Stromal cell of bone marrow (primary cell): Measurements from ENCODE around the gene NMNAT2.
"Not testable (repeated sequence)": the region's sequence is repeated elsewhere in the genome, so short reads cannot be mapped to it uniquely, and the experiment has no call there.

ENCODE experiments used
- DNase-seq: peaks from one replicate; pipeline ENCODE4 v3.0.0-alpha.2; 2012; ENCODE audit warnings: low read depth

Gene NMNAT2

DNA sequence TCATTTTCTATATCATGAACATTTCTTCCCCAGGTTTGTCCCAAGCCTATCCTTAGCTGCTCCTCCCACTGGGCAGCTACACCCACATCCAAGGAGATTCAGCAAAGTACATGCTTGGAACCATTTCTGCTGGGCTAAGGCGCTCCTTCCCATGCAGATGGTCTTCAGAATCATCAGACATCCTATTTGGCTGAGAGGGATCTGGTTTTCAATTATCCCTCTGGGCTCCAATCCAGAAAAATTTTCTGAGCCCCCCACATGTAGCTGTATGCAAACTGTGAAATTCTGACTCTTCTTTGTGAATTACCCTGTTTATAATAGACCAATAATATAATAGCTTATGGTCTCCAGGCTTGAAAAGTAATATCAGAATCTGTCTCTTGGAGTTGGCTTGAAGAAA is 132.9 kb downstream of the NMNAT2 start:
- no peak for DNase-seq

DNA sequence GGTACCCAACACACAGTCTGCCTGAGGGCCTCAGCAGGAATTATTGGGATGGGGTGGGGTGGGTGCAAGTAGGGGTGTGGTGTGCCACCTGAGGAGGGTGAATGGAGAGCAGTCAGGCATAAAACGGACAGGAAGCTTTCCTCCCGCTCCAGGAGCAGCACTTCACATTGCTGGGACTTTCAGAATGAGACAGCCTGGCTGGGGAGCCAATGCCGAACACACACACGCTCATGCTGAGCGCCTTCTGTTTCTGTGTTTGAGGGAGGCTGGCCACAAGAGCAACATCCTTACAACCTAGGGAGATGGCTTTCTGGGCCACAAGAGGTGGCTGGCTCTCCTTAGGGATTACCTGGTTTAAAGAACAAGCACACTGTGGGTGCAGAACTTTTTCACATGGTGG is 134.1 kb downstream of the NMNAT2 start:
- no peak for DNase-seq

DNA sequence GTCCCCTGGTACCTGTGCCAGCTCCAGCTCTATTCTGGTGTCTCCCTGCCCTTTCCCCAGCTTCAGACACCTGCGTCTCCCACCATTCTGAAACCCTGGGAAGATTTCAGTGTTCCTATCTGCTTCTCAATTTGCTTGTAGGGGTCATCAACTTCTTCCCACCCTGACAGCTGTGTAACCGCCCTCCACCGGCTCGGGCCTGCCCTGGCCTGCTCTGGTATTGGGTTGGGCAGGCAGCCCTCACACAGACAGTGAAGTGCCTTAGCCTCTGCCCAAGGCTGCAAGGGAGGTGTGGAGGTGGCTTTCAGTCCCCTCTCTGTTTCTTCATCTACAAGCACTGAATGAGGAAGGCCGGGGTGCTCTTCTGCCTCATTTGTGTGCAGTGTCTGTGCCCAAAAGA is 134.9 kb downstream of the NMNAT2 start:
- DNase-seq = no peak

DNA sequence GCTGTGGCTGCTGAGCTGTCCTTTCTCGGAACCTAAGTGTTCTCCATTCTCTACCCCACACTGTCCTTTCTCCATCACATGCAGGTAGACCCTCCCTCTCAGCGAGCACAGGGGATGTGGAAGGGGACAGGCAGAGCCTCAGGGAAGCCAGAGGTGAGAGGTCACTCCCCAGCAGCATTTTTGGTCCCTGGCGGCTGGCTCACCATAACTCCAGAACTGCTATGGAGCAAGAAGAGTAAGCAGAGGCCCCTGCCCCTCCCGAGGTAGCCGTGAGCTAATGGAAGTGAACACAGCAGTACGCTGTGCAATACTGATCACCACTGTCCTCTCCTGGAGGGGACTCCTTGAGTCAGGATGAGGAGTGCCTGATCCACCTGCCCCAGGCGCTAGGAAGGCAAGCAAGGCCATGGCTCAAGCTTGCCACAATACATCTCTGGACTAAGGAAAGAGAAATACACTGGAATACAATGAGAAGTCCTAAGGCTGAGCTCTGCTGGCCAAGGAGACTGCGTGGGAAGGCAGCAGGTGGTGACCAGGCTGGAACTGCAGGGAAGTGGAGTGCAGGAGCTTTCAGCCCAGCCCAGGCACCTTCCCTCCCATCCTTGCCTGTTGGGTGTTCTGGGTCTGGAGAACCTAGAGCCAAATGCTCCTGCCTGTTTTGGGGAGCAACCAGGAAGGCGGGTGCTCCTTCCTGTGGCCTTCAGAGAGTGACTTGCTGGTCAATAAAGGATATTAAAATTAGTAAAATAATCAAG is 135.9 kb downstream of the NMNAT2 start:
- no peak for DNase-seq

DNA sequence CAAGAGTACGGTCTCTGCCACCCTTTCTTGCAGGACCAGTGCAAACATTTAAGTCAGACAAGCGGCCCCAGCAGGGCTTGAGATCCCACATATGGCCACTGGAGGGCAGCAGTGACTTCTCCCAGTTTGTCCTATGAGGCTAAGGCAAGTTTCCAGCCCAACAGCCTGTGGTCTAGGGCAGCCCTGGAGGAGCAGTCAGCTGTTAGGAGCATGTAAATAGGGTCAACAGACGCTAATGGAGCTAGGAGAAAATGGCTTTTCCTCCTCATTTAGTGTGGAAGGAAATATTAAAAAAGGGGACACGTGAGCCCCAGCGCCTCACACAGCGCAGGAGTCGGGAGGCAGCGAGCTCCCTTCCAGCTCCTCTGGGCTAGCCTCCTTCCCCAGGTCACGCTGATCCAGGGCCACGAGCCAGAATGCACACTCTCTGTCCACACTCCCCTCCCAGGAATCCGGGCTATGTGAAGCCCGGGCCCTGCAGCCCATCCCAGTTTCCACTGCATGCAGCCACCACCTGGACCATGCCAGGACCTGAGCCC is 136.6 kb downstream of the NMNAT2 start:
- peak; percentile 90 for DNase-seq

DNA sequence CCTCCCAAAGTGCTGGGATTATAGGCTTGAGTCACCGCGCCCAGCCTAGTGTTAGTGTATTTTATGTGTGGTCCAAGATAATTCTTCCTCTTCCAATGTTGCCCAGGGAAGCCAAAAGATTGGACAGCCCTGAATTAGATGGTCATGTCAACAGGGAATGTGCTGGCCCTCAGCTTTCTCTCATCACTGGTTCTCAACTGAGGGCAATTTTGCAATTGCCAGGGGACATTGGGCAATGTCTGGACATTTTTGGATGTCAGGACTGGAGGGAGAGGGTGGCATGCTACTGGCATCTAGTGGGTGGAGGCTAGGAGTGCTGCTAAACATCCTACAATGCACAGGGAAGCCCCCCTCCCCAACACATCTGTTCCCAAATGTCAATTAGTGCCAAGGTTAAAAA is 137.1 kb downstream of the NMNAT2 start:
- peak; percentile 85 for DNase-seq

DNA sequence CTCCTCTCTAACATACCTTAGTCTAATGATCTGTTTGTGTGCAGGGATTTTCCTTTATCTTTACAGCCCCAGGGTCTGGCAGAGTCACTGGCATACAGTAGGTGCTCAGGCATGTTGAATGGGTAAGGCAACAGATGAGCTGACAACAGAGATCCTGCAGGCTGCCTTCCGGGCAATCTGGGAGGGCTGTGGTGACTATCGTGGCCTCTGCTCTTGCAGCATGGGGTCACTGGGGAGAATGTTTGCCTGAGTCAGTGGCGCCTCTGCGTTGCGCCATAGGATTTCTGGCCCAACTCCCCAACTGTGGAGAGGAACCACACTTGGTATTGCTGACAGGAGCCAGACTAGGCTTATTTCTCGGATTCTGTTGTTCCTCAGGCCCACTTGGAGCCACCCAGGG is 138.3 kb downstream of the NMNAT2 start:
- peak; percentile 92 for DNase-seq

DNA sequence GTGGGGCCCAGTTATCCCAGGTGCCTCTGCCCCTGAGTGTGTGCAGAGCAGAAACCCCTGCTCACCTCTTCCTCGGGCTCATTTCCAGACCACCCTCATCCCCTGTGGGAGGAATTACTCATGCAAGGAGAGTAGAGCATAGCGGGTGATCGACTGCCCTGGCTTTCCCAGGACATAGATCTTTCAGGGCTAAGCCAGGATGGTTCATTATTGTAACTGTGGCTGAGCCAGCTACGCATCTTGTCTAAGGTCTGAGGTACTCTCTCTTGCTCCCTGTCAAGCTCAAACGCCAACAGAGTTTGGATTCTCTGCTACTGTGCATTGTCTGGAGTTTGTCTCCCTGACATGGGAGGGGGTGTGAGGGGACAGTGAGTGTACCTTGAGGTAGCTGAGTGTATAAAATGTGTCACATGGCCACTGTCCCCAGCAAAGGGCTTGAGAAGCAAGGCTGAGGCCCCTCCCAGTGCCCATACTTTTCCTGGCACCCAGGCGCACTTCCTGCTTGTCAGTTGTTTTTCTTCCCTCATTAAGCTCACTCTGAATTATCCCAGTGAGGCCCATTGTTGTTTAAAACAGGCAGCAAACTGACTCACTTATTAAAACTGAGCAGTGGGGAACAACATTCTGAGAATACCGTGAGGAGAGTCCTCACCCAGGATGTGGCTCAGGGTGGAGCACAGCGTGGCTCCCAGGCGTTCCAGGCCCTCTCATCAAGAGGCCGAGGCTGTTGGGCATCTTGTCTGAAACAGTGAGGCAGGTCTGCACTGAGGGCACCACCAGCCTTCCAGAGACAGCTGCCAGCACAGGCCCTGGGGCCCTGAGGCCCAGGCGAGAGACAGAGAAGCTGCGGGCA is 139.2 kb downstream of the NMNAT2 start:
- DNase-seq = peak; percentile 62

DNA sequence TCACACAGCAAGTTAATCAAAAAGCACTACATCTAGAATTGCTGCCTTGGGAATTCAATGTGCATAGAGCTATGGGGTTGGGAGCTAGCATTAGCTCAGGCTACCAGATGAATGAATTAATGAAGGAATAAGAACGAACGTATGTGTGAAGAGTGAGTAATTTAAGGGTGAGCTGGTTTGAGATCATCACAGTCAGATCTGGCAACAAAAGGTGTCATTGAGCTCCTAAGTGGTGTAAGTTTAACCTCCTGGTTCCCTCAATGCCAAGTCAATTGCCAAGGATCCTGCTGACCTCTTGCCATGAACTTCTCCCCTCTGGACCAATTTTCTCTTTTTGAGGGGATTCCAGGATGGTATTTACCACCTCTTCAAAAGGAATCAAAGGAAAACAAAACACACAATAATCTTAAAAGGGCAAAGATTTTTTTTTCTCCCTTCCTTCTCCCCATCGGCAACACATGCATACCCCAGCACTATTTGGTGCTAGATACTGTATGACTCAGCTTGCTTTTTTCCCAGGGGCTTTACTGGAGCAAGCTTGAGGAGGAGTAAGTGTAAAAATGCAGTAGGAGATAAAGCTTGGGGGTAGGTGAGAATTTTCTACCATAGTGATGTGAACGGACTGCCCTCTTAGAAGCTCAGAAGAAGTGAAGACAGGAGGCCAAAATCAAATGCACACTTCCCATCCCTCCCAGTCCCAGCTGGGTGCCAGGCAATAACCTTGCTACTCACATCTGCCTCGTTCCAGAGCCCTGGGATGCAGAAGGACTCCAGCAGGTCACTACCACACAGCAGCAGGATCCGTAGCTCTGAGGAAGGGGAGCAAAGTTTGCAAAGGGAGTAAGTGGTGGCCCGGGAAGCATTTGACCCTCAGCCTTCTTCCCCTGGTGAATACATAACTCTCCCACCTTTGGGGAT is 140.1 kb downstream of the NMNAT2 start:
- DNase-seq = peak; percentile 48

DNA sequence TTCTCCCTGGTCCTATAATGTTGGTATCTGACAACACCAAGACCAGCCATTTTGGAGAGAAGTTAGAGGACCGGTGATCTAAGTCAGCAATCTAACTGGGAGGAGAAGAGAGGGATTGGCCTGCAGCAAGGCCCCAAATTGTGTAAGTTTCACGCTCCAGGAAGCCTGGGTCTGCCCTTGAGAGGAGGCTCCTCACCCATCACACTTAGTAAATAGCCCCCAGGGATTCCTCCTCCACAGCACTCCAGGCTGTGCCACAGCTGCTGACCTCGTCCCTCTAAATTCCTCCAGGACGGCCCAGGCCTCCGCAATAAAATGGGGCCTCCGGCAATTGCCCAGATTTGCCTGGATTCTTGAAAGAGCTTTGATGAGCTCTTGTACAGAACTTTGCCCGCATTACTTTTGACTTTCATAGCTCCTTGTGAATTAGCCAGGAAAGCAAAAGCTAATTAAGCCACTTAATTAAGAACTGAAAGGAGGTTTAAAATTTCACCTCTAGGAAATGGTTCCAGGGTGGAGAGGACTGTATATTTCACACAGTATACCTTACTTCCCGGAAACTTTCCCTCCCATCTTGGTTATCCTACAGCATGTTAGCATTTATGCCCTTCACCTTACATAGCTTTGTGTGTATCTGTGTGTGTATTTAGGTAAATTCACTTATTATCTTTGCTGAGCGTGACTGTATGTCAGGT is 141.6 kb downstream of the NMNAT2 start:
- no peak for DNase-seq

DNA sequence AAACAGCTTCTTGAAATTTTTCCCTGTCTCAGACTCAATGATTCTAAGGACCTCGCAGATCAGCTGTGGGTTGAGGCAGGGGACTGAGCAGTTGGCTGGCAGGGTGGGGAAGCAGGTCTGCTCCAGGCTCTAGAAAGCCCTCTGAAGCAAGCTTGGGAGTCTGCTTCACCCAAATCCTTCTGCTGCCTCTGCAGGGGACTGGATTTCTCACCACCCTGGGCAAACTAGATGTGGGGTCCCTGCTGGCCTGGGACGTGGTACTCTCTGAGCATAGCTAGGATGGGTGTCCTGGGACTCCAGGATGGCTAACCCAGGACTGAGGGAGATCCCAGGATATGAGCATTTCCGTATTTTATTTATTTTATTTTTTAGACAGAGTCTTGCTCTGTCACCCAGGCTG is 142.9 kb downstream of the NMNAT2 start:
- no peak for DNase-seq

DNA sequence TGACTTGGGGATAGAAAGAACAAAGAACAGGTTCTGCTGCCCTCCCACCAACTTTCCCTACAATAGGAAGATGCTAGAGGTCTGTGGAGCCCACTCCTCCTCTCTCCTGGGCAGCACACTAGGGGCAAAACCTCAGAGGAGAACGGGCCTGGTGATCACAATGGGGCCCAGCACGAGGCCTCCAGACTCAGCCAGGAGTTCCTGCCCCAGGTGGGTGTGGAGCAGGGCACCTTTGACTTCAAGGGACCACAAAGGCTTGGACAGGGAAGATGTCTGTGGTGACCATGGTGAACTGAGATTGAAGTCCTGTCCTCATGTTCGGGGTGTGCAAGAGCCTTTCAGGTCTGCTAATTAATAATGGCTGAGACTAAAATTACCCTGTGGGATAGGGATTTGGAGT is 143.3 kb downstream of the NMNAT2 start:
- no peak for DNase-seq

DNA sequence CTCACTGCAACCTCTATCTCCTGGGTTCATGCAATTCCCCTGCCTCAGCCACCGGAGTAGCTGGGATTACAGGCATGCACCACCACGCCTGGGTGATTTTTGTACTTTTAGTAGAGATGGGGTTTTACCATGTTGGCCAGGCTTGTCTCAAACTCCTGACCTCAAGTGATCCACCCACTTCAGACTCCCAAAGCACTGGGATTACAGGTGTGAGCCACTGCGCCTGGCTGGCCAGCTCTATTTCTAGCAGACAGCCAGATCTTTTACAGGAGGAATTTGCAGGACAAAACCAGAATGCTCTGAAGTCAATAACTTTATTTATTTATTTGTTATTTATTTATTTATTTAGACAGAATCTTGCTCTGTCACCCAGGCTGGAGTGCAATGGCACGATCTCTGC is 144.2 kb downstream of the NMNAT2 start:
- not testable (repeated sequence) for DNase-seq

DNA sequence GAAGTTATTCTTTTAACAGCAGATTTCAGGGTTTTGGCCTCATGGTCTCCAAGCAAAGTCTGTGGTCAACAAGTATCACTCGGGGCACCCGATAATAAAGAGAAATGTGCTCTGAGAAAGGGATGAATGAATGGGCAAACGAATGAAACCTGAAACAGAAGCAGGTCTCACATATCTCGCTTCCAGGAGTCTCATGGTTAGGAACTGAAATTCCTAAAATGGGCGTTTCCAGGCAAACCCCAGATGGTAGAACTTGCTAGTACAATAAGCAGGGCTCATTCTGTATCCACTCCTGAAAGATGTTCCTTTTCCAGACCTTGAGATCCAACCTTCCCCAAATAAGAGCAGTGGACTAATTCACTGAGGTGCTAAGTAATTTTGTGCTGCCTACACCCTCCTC is 144.9 kb downstream of the NMNAT2 start:
- no peak for DNase-seq

DNA sequence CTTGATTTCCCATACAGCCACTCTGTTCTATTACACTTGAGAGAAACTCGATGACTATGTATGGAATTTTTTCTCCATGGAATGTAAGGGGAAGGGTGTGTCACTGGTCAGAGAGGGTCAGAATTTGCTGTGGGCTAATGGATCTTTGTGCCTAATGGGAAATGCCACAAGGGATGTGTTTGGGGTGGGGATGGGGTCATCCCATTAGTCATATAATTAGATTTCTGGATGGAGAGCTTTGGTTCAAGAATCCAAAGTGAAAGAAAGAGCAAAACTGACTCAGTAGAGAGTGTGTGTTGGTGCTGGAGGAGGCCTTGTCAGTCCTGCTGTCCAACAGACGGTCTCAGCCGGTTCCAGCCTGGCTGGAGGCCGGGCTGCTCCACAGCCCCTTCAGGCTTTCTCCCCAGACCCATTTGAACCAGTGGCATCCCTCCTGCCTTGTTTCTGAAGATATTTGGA is 145.8 kb downstream of the NMNAT2 start:
- DNase-seq = peak; percentile 82

DNA sequence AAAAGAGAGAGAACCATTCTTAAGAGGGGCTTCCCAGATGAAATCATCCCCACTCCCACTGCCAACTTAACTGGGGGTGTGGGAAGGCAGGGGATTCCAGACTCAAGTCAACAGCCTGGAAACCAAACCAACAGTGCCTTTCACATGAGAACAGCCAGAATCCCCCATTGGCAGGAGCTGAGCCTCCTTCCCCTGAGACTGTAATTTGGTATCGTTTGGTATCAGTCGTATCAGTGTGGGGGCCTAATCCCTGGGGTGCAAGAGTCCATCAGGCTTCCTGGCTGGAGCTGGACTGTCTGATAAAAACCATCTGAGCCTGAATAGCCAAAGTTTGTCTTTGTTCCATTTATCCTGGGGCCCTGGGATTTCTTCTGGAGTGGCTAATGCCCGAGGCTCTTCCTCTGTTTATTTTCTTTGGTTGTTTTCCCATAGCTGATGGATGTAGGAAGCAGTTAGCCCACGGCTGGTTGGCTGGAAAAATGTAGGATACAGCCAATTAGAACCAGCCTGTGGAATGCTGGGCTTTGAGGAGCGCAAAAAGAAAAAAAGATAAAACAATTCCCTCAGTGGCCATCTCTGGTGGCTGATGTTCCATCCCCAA is 147.5 kb downstream of the NMNAT2 start:
- DNase-seq = peak; percentile 88

DNA sequence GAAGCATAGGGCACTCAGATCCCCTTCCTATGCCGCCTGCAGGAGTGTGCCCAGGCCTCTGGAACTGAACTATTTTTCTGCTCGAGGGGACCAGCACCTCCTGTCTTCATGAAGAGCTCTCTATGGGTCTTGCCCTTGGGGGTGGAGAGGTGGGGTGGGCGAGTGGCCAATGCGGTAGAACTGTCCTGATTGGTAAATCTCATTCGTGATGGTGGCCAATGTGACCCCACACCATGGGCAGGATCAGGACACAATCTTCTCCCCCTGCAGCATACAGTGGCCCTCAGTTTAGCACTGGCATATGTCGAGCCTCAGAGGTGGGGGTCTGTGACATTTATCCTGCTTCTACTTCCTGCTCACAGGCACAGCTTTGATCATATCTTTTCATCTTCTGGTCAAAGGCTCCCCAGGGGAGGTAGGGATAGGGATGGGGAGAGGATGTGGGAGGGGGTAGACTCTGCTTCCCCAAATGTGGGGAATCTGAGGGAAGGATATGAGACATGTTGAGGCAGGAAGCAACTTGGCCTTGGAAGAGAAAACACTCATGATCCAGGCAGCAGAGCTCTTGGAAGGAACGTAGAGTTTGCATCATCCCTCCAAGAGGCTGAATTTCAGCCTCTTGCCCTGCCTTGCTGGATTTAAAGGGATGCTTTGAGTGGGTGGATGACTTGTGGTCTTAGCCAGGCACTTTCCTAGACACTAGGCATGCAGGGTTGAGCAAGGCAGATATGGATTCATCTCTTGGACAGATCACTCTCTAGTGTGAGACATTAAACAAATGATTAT is 150.3 kb downstream of the NMNAT2 start:
- DNase-seq = peak; percentile 97

DNA sequence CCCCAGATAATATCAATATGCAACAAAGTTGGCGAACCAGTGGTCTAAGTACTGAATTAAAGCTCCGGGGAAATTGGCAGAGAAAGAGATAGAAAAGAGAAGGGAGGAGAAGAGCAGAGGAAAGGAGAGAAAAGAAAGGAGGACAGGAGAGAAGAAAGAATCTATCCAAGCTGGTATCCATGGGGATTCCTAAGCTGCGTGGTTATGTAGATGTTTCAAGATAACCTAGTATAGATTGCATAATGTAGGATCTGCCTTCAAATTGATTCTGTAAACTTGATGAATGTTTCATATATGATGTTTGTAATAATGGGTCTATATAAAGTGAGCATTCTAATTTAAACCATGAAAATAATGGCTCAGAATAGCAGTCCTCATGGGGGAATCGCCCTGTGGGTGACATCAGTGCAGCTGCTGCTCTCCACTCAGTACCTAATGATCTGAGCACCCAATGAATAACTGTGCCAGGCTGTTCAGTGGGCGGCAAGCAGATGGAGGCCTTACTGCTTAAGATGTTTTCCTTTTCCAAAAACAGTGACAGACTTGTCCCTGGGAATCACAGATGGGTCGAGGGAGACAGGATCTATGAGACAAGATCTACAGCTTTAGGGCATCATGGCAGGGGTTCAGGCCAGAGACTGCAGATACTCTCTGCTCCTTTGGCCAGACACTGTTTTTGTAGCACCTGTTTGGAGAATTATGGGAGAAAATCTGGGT is 154.1 kb downstream of the NMNAT2 start:
- no peak for DNase-seq

DNA sequence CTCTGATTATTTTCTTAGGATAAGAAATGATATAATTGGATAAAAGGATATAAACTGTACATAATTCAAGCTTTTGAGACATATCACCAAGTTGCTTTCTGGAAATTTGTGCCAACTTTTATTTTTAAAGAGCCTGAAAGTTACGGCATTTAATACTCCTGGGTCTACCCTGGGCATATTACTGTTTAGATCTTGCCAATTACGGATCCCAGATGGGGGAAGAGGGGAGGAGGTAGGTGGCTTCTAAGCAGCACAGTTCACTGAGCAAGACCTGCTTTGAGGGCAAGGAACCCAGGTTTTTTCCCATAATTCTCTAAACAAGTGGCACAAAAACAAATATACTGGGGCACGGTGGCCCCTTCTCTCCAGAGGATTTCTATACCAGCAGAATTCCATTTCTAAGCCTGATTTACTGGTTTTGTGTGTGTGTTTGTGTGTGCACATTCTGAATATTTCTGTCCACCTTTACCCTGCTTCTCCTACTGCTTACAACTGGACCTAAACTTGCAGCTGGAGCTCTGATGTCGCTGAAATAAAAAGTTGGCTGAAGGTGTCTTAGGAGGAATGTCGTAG is 155.5 kb downstream of the NMNAT2 start:
- DNase-seq = no peak
